ENCODE measurements around the gene PHTF2. TPM values are rescaled to one million over a fixed set of nuclear protein-coding genes. Genes with fewer than 3 reads are reported as not detected.

The PHTF2 gene
- total RNA-seq, 1 donor from 2014 or later: 38.6 TPM

DNA sequence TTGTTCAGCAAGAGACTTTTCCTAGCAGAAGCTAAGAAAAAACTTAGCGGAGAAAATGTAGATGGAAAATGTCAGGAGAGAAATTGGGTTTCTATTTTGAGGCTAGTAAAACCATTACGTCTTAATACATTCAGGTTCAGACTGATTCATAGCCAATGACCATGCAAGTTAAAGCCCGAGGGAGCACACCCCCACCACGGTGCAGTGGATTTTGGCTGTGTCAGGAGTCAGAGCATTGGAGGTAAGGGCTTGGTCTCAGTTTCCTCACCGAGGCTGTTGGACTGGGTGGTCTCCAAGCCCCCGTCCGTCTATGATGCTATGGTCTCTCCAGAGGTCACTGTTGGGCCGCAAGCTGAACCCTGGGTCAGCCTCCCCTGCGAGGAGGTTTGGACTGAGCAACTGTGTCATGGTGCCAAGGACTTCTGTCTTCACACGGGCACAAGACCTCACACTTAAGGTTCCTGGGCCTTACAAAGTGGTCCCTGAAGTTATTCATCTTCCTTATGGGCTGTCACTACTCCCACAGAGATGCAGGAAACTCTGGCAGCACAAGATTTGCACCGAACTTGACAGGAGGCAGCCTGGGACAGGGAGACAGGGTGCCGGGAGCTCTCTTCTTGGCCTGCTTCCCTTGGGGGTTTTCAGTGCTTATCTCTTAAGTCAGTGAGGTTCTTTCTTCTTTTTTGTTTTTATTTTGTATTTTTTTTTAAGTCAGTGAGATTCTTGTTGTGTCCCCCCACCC lies 186.8 kb downstream of the PHTF2 start:
- Histone ChIP-seq H3F3A (ENCODE audit: low read depth) (no peaks in the 10 kb centered on the region), H3K27ac (no peak overlapping the region), H3K4me2 (no peak overlapping the region), H3K9me3 (ENCODE audit: low read depth) (no peaks in the 10 kb centered on the region), H3K27me3 (no peaks in the 10 kb centered on the region), H3K79me2 (ENCODE audit: low read depth) (no peaks in the 10 kb centered on the region), H2AFZ (replicated peaks) (no peak overlapping the region), H3K9ac (no peak overlapping the region), H3K36me3 (no peaks in the 10 kb centered on the region), H3K4me3 (no peak overlapping the region), H3K4me1 (no peaks in the 10 kb centered on the region), H4K20me1 (ENCODE audit: low read depth) (no peaks in the 10 kb centered on the region)
- H3K27me3 Mint-ChIP-seq (ENCODE audit: insufficient read depth, low read depth): no peaks in the 10 kb centered on the region
- no peak overlapping the region for H3K4me3 Mint-ChIP-seq
- H3K36me3 Mint-ChIP-seq: no peaks in the 10 kb centered on the region
- TF ChIP-seq EZH2 (IDR thresholded peaks at IDR 0.05): no peak
- TF ChIP-seq, protein P1, sequence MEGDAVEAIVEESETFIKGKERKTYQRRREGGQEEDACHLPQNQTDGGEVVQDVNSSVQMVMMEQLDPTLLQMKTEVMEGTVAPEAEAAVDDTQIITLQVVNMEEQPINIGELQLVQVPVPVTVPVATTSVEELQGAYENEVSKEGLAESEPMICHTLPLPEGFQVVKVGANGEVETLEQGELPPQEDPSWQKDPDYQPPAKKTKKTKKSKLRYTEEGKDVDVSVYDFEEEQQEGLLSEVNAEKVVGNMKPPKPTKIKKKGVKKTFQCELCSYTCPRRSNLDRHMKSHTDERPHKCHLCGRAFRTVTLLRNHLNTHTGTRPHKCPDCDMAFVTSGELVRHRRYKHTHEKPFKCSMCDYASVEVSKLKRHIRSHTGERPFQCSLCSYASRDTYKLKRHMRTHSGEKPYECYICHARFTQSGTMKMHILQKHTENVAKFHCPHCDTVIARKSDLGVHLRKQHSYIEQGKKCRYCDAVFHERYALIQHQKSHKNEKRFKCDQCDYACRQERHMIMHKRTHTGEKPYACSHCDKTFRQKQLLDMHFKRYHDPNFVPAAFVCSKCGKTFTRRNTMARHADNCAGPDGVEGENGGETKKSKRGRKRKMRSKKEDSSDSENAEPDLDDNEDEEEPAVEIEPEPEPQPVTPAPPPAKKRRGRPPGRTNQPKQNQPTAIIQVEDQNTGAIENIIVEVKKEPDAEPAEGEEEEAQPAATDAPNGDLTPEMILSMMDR (IDR thresholded peaks at IDR 0.05): no peak
- TF ChIP-seq EZH2phosphoT487 (IDR thresholded peaks at IDR 0.05): no peak
- H3K4me1 Mint-ChIP-seq: no peaks in the 10 kb centered on the region
- peaks cover 6% of the 10 kb centered on the region for H3K9me3 Mint-ChIP-seq
- no peak overlapping the region for H3K27ac Mint-ChIP-seq
- no peak for DNase-seq (ENCODE audit: low spot score)

DNA sequence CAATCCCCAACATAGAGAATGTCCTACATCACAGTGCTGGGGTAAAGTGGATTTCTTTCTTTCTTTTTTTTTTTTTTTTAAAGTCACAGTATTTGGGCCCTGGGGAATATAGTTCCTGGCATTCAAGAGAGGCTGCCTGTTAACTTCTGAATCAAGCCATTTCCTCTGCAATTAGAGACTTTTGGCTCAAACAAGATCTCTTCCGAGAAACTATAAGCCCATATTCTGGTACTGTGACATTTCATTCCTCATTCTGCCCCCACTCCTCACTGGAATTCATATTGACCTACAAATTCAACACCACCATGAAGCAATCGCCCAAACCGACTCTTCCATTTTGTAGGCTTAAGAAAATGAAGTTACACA lies 187.4 kb downstream of the PHTF2 start:
- Histone ChIP-seq H4K20me1 (ENCODE audit: low read depth) (no peaks in the 10 kb centered on the region), H3K9me3 (ENCODE audit: low read depth) (no peaks in the 10 kb centered on the region), H3K9ac (no peak overlapping the region), H3K4me1 (no peaks in the 10 kb centered on the region), H3K27me3 (no peaks in the 10 kb centered on the region), H3F3A (ENCODE audit: low read depth) (no peaks in the 10 kb centered on the region), H3K4me3 (no peak overlapping the region), H3K79me2 (ENCODE audit: low read depth) (no peaks in the 10 kb centered on the region), H3K4me2 (no peak overlapping the region), H3K36me3 (no peaks in the 10 kb centered on the region), H3K27ac (no peak overlapping the region), H2AFZ (replicated peaks) (no peak overlapping the region)
- no peak for TF ChIP-seq EZH2 (IDR thresholded peaks at IDR 0.05)
- no peak for TF ChIP-seq EZH2phosphoT487 (IDR thresholded peaks at IDR 0.05)
- TF ChIP-seq, protein P1 (IDR thresholded peaks at IDR 0.05): no peak
- Mint-ChIP-seq H3K4me1 (peaks cover 5% of the 10 kb centered on the region), H3K27ac (no peak overlapping the region), H3K36me3 (no peaks in the 10 kb centered on the region), H3K4me3 (no peak overlapping the region), H3K9me3 (peaks cover 6% of the 10 kb centered on the region), H3K27me3 (ENCODE audit: insufficient read depth, low read depth) (no peaks in the 10 kb centered on the region)
- DNase-seq (ENCODE audit: low spot score): no peak

DNA sequence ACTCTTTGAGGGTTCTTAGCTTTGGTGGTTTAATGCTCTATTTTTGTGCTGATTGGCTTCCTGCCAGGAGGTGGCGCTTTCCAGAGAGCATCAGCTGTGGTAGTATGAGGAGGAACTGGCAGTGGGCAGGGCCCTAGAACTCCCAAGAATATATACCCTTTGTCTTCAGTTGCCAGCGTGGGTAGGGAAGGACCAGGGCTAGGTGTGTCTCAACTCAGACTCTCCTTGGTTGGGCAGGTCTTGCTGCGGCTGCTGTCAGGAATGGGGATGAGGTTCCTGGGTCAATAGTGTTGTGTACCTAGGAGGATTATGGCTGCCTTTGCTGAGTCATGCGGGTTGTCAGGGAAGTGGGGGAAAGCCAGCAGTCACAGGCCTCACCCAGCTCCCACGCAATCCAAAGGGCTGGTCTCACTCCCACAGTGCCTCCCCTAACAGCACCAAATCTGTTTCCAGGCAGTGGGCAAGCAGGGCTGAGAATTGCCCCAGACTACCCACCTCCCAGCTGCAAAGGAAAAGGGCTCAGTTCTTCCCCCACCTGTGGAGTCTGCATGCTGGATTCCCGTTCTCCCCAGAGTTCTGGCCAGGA lies 191.5 kb downstream of the PHTF2 start:
- H3F3A ChIP-seq (ENCODE audit: low read depth): no peaks in the 10 kb centered on the region
- H2AFZ ChIP-seq (replicated peaks): peak overlapping the region; percentile 76
- Mint-ChIP-seq H3K36me3 (no peaks in the 10 kb centered on the region), H3K27me3 (ENCODE audit: insufficient read depth, low read depth) (no peaks in the 10 kb centered on the region), H3K27ac (no peak overlapping the region), H3K4me3 (no peak overlapping the region), H3K9me3 (peaks cover 4% of the 10 kb centered on the region), H3K4me1 (peaks cover 21% of the 10 kb centered on the region)
- no peaks in the 10 kb centered on the region for H4K20me1 ChIP-seq (ENCODE audit: low read depth)
- no peaks in the 10 kb centered on the region for H3K36me3 ChIP-seq
- DNase-seq (ENCODE audit: low spot score): no peak
- no peaks in the 10 kb centered on the region for H3K9me3 ChIP-seq (ENCODE audit: low read depth)
- no peaks in the 10 kb centered on the region for H3K27me3 ChIP-seq
- no peaks in the 10 kb centered on the region for H3K4me1 ChIP-seq
- no peak overlapping the region for H3K27ac ChIP-seq
- H3K4me2 ChIP-seq: no peak overlapping the region
- H3K4me3 ChIP-seq: no peak overlapping the region
- H3K9ac ChIP-seq: no peak overlapping the region
- TF ChIP-seq EZH2 (IDR thresholded peaks at IDR 0.05): no peak
- TF ChIP-seq, protein P1 (IDR thresholded peaks at IDR 0.05): peak; percentile 57
- no peaks in the 10 kb centered on the region for H3K79me2 ChIP-seq (ENCODE audit: low read depth)
